Small intestine (tissue), 7 donors: ENCODE measurements around the gene TMEM45A. TPM values are rescaled to one million over a fixed set of nuclear protein-coding genes. Genes with fewer than 3 reads are reported as not detected.

Source experiments
- DNase-seq, 2 donors: peaks; one replicate each; pipeline versions ENCODE4 v3.0.0 to v3.0.0-alpha.2; 2013
- FAIRE-seq: peaks from 2 replicates; lab custom pipeline; 2012; peaks lifted over from hg19 to GRCh38; lab: Jason Lieb, UNC
- H3K27ac ChIP-seq, 3 donors: one replicate each; pipeline ENCODE4 v1.5.1; 2013; ENCODE audit warnings: low read length in 2 of 3, mild to moderate bottlenecking in 2 of 3, control low read depth in 1 of 3, inconsistent platforms in 1 of 3, low read depth in 1 of 3, moderate library complexity in 1 of 3
- H3K27me3 ChIP-seq, 3 donors: one replicate each; pipeline ENCODE4 v1.6.1; 2013; ENCODE audit warnings: low read length in 3 of 3, inconsistent platforms in 1 of 3; ENCODE audit not compliant: control insufficient read depth in 3 of 3, insufficient read depth in 3 of 3
- H3K36me3 ChIP-seq, 3 donors: one replicate each; pipeline ENCODE4 v1.6.1; 2013; ENCODE audit warnings: low read length in 3 of 3, inconsistent platforms in 1 of 3, low read depth in 1 of 3, mild to moderate bottlenecking in 1 of 3, moderate library complexity in 1 of 3; ENCODE audit not compliant: control insufficient read depth in 3 of 3, insufficient read depth in 2 of 3
- H3K4me1 ChIP-seq, 3 donors: one replicate each; pipeline ENCODE4 v1.6.1; 2013; ENCODE audit warnings: low read length in 2 of 3, inconsistent platforms in 1 of 3, low read depth in 1 of 3, mild to moderate bottlenecking in 1 of 3, moderate library complexity in 1 of 3; ENCODE audit not compliant: control insufficient read depth in 3 of 3, insufficient read depth in 2 of 3
- H3K4me3 ChIP-seq, 3 donors: one replicate each; pipeline ENCODE4 v1.5.1; 2013; ENCODE audit warnings: low read length in 3 of 3, control low read depth in 1 of 3, inconsistent platforms in 1 of 3, low read depth in 1 of 3, mild to moderate bottlenecking in 1 of 3, moderate library complexity in 1 of 3
- H3K9me3 ChIP-seq, 2 donors: one replicate each; pipeline ENCODE4 v1.6.1; 2013; ENCODE audit warnings: low read depth in 1 of 2, low read length in 1 of 2; ENCODE audit not compliant: control insufficient read depth in 2 of 2, insufficient read depth in 1 of 2
- WGBS, 3 donors: extraction: QIAGEN DNeasy Blood & Tissue Kit; methylation state at CpG; one replicate each; pipeline ENCODE4 v1.1.7; 2013; 5-methylcytosine and 5-hydroxymethylcytosine counted together
- polyA plus RNA-seq, 4 donors: library from polyadenylated mRNA; stranded (reverse) in 3 of 4; unstranded in 1 of 4; fragments of 200-250 nt in 3 of 4; fragments of 120-200 nt in 1 of 4; gene quantifications; one replicate each; pipeline versions ENCODE4 v1.2.1 to v1.2.3, GENCODE V29; 2013
- donor health status: healthy with polysubstance abuse.
- donor health status: control.
- donor health status: control.
- donor health status: Bipolar disorder and iron deficiency.
- donor health status: healthy.

TMEM45A gene
- polyA plus RNA-seq, 4 donors: 5.1 to 7.5 (median 6.9) TPM; not detected in 1

GRCh38 chr3:100590840-100591147 is 98.4 kb downstream of the TMEM45A start:
- Histone ChIP-seq H3K27ac (no peak overlapping the region), H3K4me3 (no peak overlapping the region), H3K36me3 (no peaks in the 10 kb centered on the region), H3K9me3 (peaks cover 0 to 7% of the 10 kb centered on the region in 2 donors), H3K27me3 (no peaks in the 10 kb centered on the region), H3K4me1 (peaks cover 0 to 27% (median 0%) of the 10 kb centered on the region in 3 donors)
- no peak for FAIRE-seq
- no peak for DNase-seq
- WGBS, 3 donors: 0 to 22% (median 10%) methylated on average over 1 of the region's 1 CpG

- Histone ChIP-seq H3K27ac (peak overlapping the region in 1 of 3 donors; percentile 35), H3K4me1 (peaks cover 0 to 27% (median 0%) of the 10 kb centered on the region in 3 donors), H3K4me3 (no peak overlapping the region), H3K27me3 (no peaks in the 10 kb centered on the region), H3K36me3 (no peaks in the 10 kb centered on the region), H3K9me3 (peaks cover 0 to 7% of the 10 kb centered on the region in 2 donors)
- DNase-seq (peak; percentile 66 to 85), FAIRE-seq (no peak)
- 11 to 59% (median 27%) methylated on average over 3 of the region's 3 CpGs for WGBS, 3 donors
These were observed 99.0 kb downstream of the TMEM45A start for GRCh38 chr3:100591411-100591810.

- Histone ChIP-seq H3K27ac (peak overlapping the region; percentile 32 to 74 (median 45)), H3K9me3 (peaks cover 0 to 15% of the 10 kb centered on the region in 2 donors), H3K4me1 (peaks cover 3 to 8% (median 5%) of the 10 kb centered on the region in 3 donors), H3K4me3 (no peak overlapping the region), H3K27me3 (no peaks in the 10 kb centered on the region), H3K36me3 (no peaks in the 10 kb centered on the region)
- FAIRE-seq: no peak
- WGBS, 3 donors: 63 to 67% (median 64%) methylated on average over 11 of the region's 11 CpGs
- DNase-seq: peak in 1 of 2 donors; percentile 90
These were observed 108.0 kb downstream of the TMEM45A start for GRCh38 chr3:100600181-100601042.

GRCh38 chr3:100602506-100603444 is 110.4 kb downstream of the TMEM45A start:
- H3K4me1 ChIP-seq: peaks cover 3 to 8% (median 8%) of the 10 kb centered on the region in 3 donors
- H3K4me3 ChIP-seq: no peak overlapping the region
- 22 to 38% (median 29%) methylated on average over 7 of the region's 7 CpGs for WGBS, 3 donors
- H3K9me3 ChIP-seq: peaks cover 0 to 15% of the 10 kb centered on the region in 2 donors
- peak overlapping the region in 2 of 3 donors; percentile 39 to 54 for H3K27ac ChIP-seq
- DNase-seq (peak; percentile 64 to 71), FAIRE-seq (no peak)
- H3K36me3 ChIP-seq: no peaks in the 10 kb centered on the region
- no peaks in the 10 kb centered on the region for H3K27me3 ChIP-seq

- DNase-seq (peak; percentile 48 to 50), FAIRE-seq (no peak)
- Histone ChIP-seq H3K27me3 (no peaks in the 10 kb centered on the region), H3K9me3 (peaks cover 0 to 15% of the 10 kb centered on the region in 2 donors), H3K4me3 (no peak overlapping the region), H3K36me3 (no peaks in the 10 kb centered on the region), H3K27ac (peak overlapping the region in 1 of 3 donors; percentile 22), H3K4me1 (peaks cover 3 to 8% (median 8%) of the 10 kb centered on the region in 3 donors)
- 6 to 31% (median 12%) methylated on average over 5 of the region's 5 CpGs for WGBS, 3 donors
These were observed 111.0 kb downstream of the TMEM45A start for GRCh38 chr3:100603469-100603868.

- DNase-seq (no peak), FAIRE-seq (no peak)
- H3K36me3 ChIP-seq: no peaks in the 10 kb centered on the region
- no peak overlapping the region for H3K27ac ChIP-seq
- H3K27me3 ChIP-seq: no peaks in the 10 kb centered on the region
- no peak overlapping the region for H3K4me3 ChIP-seq
- peaks cover 0 to 11% of the 10 kb centered on the region in 2 donors for H3K9me3 ChIP-seq
- H3K4me1 ChIP-seq: peaks cover 3 to 8% (median 8%) of the 10 kb centered on the region in 3 donors
- WGBS, 3 donors: 89 to 97% (median 95%) methylated on average over 8 of the region's 8 CpGs
These were observed 112.9 kb downstream of the TMEM45A start for GRCh38 chr3:100605358-100605757.

- no peaks in the 10 kb centered on the region for H3K27me3 ChIP-seq
- peaks cover 3 to 8% (median 3%) of the 10 kb centered on the region in 3 donors for H3K4me1 ChIP-seq
- no peak overlapping the region for H3K4me3 ChIP-seq
- H3K9me3 ChIP-seq: no peaks in the 10 kb centered on the region
- FAIRE-seq (no peak), DNase-seq (no peak)
- no peak overlapping the region for H3K27ac ChIP-seq
- H3K36me3 ChIP-seq: no peaks in the 10 kb centered on the region
These were observed 114.6 kb downstream of the TMEM45A start for GRCh38 chr3:100606894-100607512.

- no peaks in the 10 kb centered on the region for H3K36me3 ChIP-seq
- peak; percentile 82 to 93 for DNase-seq
- peak within 1 kb of the TSS; percentile 89 to 96 (median 92) for H3K27ac ChIP-seq
- 12 to 34% (median 16%) methylated on average over 2 of the region's 2 CpGs for WGBS, 3 donors
- no peak for FAIRE-seq
- H3K4me1 ChIP-seq: peaks cover 0 to 3% (median 0%) of the 10 kb centered on the region in 3 donors
- no peaks in the 10 kb centered on the region for H3K9me3 ChIP-seq
- H3K4me3 ChIP-seq: peak within 1 kb of the TSS in 2 of 3 donors; percentile 77 to 87
- H3K27me3 ChIP-seq: no peaks in the 10 kb centered on the region
These were observed 116.9 kb downstream of the TMEM45A start, which contains the start of gene ADGRG7 for GRCh38 chr3:100609305-100609704. Gene ADGRG7, plus strand, starts transcription at chr3:100609601. Its CDS starts 256 bp downstream, at chr3:100609857.
